Bronchial epithelial cell (primary cell): Measurements from ENCODE around the gene EGFR. TPM values are rescaled to one million over a fixed set of nuclear protein-coding genes. Genes with fewer than 3 reads are reported as not detected.
A peak's percentile ranks its signal among the peaks of the same experiment; 100 is the strongest.

Experiments
- DNase-seq: peaks from one replicate; pipeline ENCODE4 v3.0.0-alpha.2; 2010; ENCODE audit warnings: low read depth
- FAIRE-seq: peaks from 2 replicates; lab custom pipeline; 2011; peaks lifted over from hg19 to GRCh38; lab: Jason Lieb, UNC
- H3K27me3 ChIP-seq: 2 replicates; pipeline ENCODE4 v1.5.1; 2011; ENCODE audit warnings: low read length; ENCODE audit not compliant: control insufficient read depth, insufficient read depth
- H3K36me3 ChIP-seq: 2 replicates; pipeline ENCODE4 v1.5.1; 2011; ENCODE audit warnings: low read length; ENCODE audit not compliant: control insufficient read depth, insufficient read depth
- H3K4me3 ChIP-seq: 2 replicates; pipeline ENCODE4 v1.5.1; 2011; ENCODE audit warnings: mild to moderate bottlenecking, low read depth, low read length, control low read depth
- total RNA-seq: library from RNA; depleted of rRNA; stranded (reverse); fragments of >200 nt; gene quantifications from 2 replicates; pipeline ENCODE4 v1.2.1, GENCODE V29; 2014
- TF ChIP-seq, protein P1 (sequence below): IDR thresholded peaks from 2 replicates; pipeline ENCODE4 v1.5.1; 2011; ENCODE audit warnings: mild to moderate bottlenecking, moderate library complexity, low read length, control low read depth, inconsistent platforms; ENCODE audit not compliant: insufficient read depth, severe bottlenecking

Gene EGFR
- total RNA-seq, 1 donor from 2014 or later = 137 TPM

DNA sequence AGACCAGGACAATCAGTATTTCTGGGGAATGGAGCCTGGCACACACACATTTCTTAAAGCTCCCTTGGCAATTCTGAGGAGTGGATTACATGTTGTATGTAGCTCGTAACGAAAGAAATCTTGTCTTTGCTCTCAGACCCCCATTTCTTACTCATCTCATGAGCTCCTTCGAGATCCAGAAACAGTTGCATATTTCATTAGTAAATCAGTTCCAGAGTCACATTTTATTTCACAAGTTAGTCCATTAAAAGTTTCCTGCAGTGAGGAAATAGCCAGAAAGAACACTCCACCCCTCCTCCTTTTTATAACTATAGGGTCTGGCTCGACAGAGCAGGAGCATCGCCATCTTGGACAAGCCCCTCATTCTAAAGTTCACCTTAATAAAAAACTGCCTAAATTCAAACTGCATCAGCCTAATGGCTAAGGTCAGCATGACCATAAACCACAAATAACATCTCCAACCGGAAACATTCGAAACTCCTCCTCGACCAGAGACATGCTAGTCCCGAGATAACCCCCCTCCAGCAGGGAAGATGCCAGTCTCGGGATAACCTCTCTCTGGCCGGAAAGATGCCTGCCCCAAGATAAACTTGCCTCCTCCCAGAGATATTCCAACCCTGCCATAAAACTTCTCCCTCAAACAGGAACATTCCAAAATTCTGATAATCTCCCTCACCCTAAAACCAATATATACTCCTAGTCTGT, 7.4 kb downstream of the EGFR start:
- no peak for FAIRE-seq
- Histone ChIP-seq H3K36me3 (peaks cover 22% of the 10 kb centered on the region), H3K4me3 (no peak overlapping the region), H3K27me3 (no peaks in the 10 kb centered on the region)
- DNase-seq = no peak
- TF ChIP-seq, protein P1, sequence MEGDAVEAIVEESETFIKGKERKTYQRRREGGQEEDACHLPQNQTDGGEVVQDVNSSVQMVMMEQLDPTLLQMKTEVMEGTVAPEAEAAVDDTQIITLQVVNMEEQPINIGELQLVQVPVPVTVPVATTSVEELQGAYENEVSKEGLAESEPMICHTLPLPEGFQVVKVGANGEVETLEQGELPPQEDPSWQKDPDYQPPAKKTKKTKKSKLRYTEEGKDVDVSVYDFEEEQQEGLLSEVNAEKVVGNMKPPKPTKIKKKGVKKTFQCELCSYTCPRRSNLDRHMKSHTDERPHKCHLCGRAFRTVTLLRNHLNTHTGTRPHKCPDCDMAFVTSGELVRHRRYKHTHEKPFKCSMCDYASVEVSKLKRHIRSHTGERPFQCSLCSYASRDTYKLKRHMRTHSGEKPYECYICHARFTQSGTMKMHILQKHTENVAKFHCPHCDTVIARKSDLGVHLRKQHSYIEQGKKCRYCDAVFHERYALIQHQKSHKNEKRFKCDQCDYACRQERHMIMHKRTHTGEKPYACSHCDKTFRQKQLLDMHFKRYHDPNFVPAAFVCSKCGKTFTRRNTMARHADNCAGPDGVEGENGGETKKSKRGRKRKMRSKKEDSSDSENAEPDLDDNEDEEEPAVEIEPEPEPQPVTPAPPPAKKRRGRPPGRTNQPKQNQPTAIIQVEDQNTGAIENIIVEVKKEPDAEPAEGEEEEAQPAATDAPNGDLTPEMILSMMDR = no peak

DNA sequence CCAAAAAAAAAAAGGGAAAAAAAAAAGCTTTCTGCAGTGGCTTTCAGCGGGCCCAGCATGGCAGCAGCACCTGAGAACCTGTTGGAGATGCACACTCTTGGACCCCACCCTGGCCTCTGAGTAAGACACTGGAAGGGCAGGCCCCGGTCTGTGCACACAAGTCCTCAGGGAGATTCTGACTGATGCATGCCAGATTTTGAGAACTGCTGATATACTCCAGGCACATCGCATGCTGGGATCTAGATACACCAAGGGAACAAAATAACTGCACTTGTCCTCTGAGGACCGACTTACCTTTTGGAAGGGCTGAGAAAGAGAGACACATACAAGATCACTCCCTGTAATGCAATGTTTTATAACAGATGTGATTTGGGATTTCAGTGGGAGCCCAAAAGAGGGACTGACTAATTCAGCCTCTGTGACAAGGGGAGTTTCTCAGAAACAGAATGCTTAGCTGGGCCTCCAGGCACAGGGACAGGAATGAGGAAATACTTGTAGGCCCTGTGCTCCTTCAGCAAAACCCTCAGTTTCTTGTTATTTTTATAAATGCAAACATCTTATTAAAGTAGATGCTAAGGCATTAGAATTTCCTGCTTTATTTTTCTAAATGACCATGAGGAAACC, 8.2 kb downstream of the EGFR start:
- H3K36me3 ChIP-seq = peaks cover 20% of the 10 kb centered on the region

DNA sequence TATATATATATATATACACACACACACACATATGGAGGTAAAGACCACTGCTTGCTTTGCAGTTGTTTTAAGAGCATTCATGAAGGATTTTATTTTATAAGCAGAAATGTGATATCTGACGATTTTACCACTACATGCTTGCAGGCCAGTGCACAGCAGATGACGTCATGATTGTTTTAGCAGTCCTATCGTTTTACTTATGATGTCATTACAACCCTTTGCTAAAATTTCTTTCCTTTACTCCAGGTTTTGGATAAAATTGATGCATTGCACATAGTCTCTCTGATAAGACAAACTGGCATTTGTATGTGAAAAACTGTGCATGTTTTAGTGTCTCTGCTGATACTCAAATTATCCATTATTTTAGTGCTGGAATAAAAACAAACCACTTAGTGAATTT, 9.2 kb downstream of the EGFR start:
- peaks cover 20% of the 10 kb centered on the region for H3K36me3 ChIP-seq
- no peaks in the 10 kb centered on the region for H3K27me3 ChIP-seq
- DNase-seq (no peak), FAIRE-seq (no peak)
- TF ChIP-seq, protein P1 = no peak
- no peak overlapping the region for H3K4me3 ChIP-seq

More for the DNA sequence above, 8.2 kb downstream of the EGFR start:
- DNase-seq (peak; percentile 57), FAIRE-seq (no peak)
- Histone ChIP-seq H3K27me3 (no peaks in the 10 kb centered on the region), H3K4me3 (no peak overlapping the region)
- TF ChIP-seq, protein P1 = no peak

DNA sequence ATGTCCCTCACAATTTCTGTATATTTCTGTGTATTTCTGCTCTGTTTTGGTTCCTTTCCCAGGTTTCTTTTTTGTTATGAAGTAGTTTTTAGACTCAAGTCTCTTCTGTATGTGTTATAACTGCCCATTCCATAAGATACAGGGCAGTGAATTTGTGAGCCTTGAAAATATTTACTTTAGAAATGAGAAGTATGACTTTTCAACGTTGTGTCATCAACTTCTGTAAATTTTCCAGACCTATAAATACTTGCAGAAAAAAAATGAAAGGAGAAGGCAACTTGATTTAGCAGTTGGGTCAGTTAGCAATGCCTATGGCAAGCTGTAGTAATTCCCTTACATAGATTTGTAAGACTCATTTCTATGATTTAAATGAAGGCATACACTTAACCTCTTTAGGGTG, 11.5 kb downstream of the EGFR start:
- FAIRE-seq (no peak), DNase-seq (no peak)
- TF ChIP-seq, protein P1 = no peak
- peaks cover 19% of the 10 kb centered on the region for H3K36me3 ChIP-seq
- H3K27me3 ChIP-seq = no peaks in the 10 kb centered on the region
- no peak overlapping the region for H3K4me3 ChIP-seq

DNA sequence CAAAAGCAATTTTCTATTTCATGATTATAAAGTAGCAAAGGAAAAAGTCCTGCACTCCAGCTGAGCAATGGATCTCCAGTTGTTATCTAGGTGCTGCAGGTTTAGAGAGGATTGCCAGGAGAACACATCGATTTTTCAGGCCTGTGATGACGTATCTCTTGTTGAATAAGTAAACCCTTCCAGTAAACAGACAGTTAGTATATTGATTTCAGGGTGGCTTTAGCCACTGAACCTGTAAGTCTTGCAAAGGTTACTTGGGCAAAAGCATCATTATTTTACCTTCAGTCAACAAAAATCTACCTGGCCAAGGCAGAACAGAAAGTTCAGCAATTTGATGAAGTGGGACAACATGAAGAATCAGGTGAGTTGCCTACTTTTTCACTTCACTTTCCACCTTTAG, 12.3 kb downstream of the EGFR start:
- DNase-seq (no peak), FAIRE-seq (no peak)
- Histone ChIP-seq H3K4me3 (no peak overlapping the region), H3K27me3 (no peaks in the 10 kb centered on the region), H3K36me3 (peaks cover 16% of the 10 kb centered on the region)
- TF ChIP-seq, protein P1 = no peak
